H9 (cell line): ENCODE data around the gene RAMP3. TPM values are rescaled to one million over a fixed set of nuclear protein-coding genes. Genes with fewer than 3 reads are reported as not detected.
A peak's percentile ranks its signal among the peaks of the same experiment; 100 is the strongest.

Experiments
- DNase-seq: peaks from one replicate; pipeline ENCODE4 v3.0.0-alpha.2; 2017
- H2AFZ ChIP-seq: one replicate; pipeline ENCODE4 v1.6.1; 2013; ENCODE audit warnings: mild to moderate bottlenecking, low read length, control low read depth, moderate library complexity
- H2AK5ac ChIP-seq: 2 replicates; pipeline ENCODE4 v1.6.1; 2013; ENCODE audit warnings: low read length, control low read depth, mixed read lengths; ENCODE audit not compliant: insufficient read length
- H2BK120ac ChIP-seq: one replicate; pipeline ENCODE4 v1.6.1; 2013; ENCODE audit warnings: low read depth, mild to moderate bottlenecking, low read length, control low read depth, inconsistent platforms; ENCODE audit not compliant: poor library complexity, severe bottlenecking
- H2BK12ac ChIP-seq: 2 replicates; pipeline ENCODE4 v1.6.1; 2013; ENCODE audit warnings: low read length, control low read depth, mixed read lengths, low read depth; ENCODE audit not compliant: insufficient read length
- H2BK15ac ChIP-seq: 2 replicates; pipeline ENCODE4 v1.6.1; 2013; ENCODE audit warnings: low read depth, low read length, control low read depth
- H2BK20ac ChIP-seq: one replicate; pipeline ENCODE4 v1.6.1; 2013; ENCODE audit warnings: low read depth, mild to moderate bottlenecking, low read length, control low read depth, inconsistent platforms; ENCODE audit not compliant: poor library complexity, severe bottlenecking
- H2BK5ac ChIP-seq: 2 replicates; pipeline ENCODE4 v1.6.1; 2013; ENCODE audit warnings: low read length, control low read depth, mixed read lengths; ENCODE audit not compliant: insufficient read length
- H3K14ac ChIP-seq: 2 replicates; pipeline ENCODE4 v1.6.1; 2013; ENCODE audit warnings: low read length, control low read depth; ENCODE audit not compliant: insufficient read depth
- H3K18ac ChIP-seq: 2 replicates; pipeline ENCODE4 v1.6.1; 2013; ENCODE audit warnings: low read depth, mild to moderate bottlenecking, mixed read lengths, low read length, control low read depth; ENCODE audit not compliant: insufficient read length
- H3K23ac ChIP-seq: 2 replicates; pipeline ENCODE4 v1.6.1; 2013; ENCODE audit warnings: low read length, control low read depth, mixed read lengths, low read depth; ENCODE audit not compliant: insufficient read length
- H3K23me2 ChIP-seq: 2 replicates; pipeline ENCODE4 v1.6.1; 2013; ENCODE audit warnings: low read depth, mild to moderate bottlenecking, mixed read lengths, low read length, control low read depth; ENCODE audit not compliant: insufficient read length, poor library complexity, severe bottlenecking
- H3K27ac ChIP-seq: 2 replicates; pipeline ENCODE4 v1.5.1; 2013; ENCODE audit warnings: low read length, control low read depth, mixed read lengths, low read depth; ENCODE audit not compliant: insufficient read length
- H3K27me3 ChIP-seq: 2 replicates; pipeline ENCODE4 v1.6.1; 2013; ENCODE audit warnings: low read length, control low read depth, inconsistent platforms; ENCODE audit not compliant: insufficient read depth
- H3K4ac ChIP-seq: 2 replicates; pipeline ENCODE4 v1.6.1; 2013; ENCODE audit warnings: low read depth, mild to moderate bottlenecking, control low read depth, inconsistent platforms, low read length, moderate library complexity
- H3K4me1 ChIP-seq: 2 replicates; pipeline ENCODE4 v1.6.1; 2013; ENCODE audit warnings: low read length, control low read depth, inconsistent platforms; ENCODE audit not compliant: insufficient read depth
- H3K4me2 ChIP-seq: 2 replicates; pipeline ENCODE4 v1.6.1; 2013; ENCODE audit warnings: low read length, control low read depth, mixed read lengths; ENCODE audit not compliant: insufficient read length, insufficient read depth
- H3K56ac ChIP-seq: 2 replicates; pipeline ENCODE4 v1.6.1; 2013; ENCODE audit warnings: low read depth, mild to moderate bottlenecking, mixed read lengths, low read length, control low read depth; ENCODE audit not compliant: insufficient read length
- H3K79me1 ChIP-seq: 2 replicates; pipeline ENCODE4 v1.6.1; 2013; ENCODE audit warnings: low read depth, mild to moderate bottlenecking, moderate library complexity, low read length, control low read depth, inconsistent platforms; ENCODE audit not compliant: insufficient read depth, poor library complexity, severe bottlenecking
- H3K79me2 ChIP-seq: 2 replicates; pipeline ENCODE4 v1.6.1; 2013; ENCODE audit warnings: low read length, control low read depth, inconsistent platforms; ENCODE audit not compliant: insufficient read depth
- H3K9ac ChIP-seq: 2 replicates; pipeline ENCODE4 v1.6.1; 2013; ENCODE audit warnings: low read length, control low read depth, mixed read lengths; ENCODE audit not compliant: insufficient read length; ENCODE audit errors: extremely low read depth
- H3K9me3 ChIP-seq: one replicate; pipeline ENCODE4 v1.6.1; 2013; ENCODE audit warnings: low read depth, low read length, inconsistent platforms; ENCODE audit not compliant: control insufficient read depth
- H3T11ph ChIP-seq: one replicate; pipeline ENCODE4 v1.6.1; 2013; ENCODE audit warnings: mild to moderate bottlenecking, low read length, control low read depth, inconsistent platforms
- H4K20me1 ChIP-seq: one replicate; pipeline ENCODE4 v1.6.1; 2013; ENCODE audit not compliant: control insufficient read depth, insufficient read length, insufficient read depth
- H4K5ac ChIP-seq: 2 replicates; pipeline ENCODE4 v1.6.1; 2013; ENCODE audit warnings: low read depth, mild to moderate bottlenecking, mixed read lengths, low read length, control low read depth; ENCODE audit not compliant: insufficient read length
- H4K8ac ChIP-seq: replicated peaks from 2 replicates; pipeline ENCODE4 v1.6.1; 2013; ENCODE audit warnings: low read length, control low read depth, mixed read lengths, low read depth; ENCODE audit not compliant: insufficient read length
- H4K91ac ChIP-seq: 2 replicates; pipeline ENCODE4 v1.6.1; 2013; ENCODE audit warnings: low read depth, mild to moderate bottlenecking, moderate library complexity, mixed read lengths, low read length, control low read depth; ENCODE audit not compliant: insufficient read length
- H3K27ac Mint-ChIP-seq, 3 experiments: 2 replicates in 2 of 3; 3 replicates in 1 of 3; pipeline ENCODE4 v1.8.0; 2020 to 2021; ENCODE audit warnings: mixed read lengths in 3 of 3, mild to moderate bottlenecking in 1 of 3, moderate library complexity in 1 of 3
- H3K27me3 Mint-ChIP-seq: 2 replicates; pipeline ENCODE4 v1.8.0; 2021; ENCODE audit warnings: low read depth, mild to moderate bottlenecking, moderate library complexity, mixed read lengths
- H3K36me3 Mint-ChIP-seq, 3 experiments: 2 replicates in 2 of 3; 3 replicates in 1 of 3; pipeline ENCODE4 v1.8.0; 2020 to 2021; ENCODE audit warnings: low read depth in 3 of 3, mixed read lengths in 3 of 3; ENCODE audit not compliant: insufficient read depth in 1 of 3
- H3K4me1 Mint-ChIP-seq, 2 experiments: 2 replicates each; pipeline ENCODE4 v1.8.0; 2020; ENCODE audit warnings: mixed read lengths in 2 of 2
- H3K4me3 Mint-ChIP-seq, 2 experiments: 2 replicates in 1 of 2; 3 replicates in 1 of 2; pipeline ENCODE4 v1.8.0; 2020 to 2021; ENCODE audit warnings: mild to moderate bottlenecking in 2 of 2, mixed read lengths in 2 of 2, moderate library complexity in 1 of 2
- H3K9me3 Mint-ChIP-seq, 2 experiments: 2 replicates in 1 of 2; 3 replicates in 1 of 2; pipeline ENCODE4 v1.8.0; 2020; ENCODE audit warnings: mild to moderate bottlenecking in 2 of 2, mixed read lengths in 2 of 2, moderate library complexity in 1 of 2
- whole genome bisulfite sequencing: extraction: QIAGEN DNeasy Blood & Tissue Kit; methylation state at CpG from one replicate; pipeline ENCODE4 v1.1.7; 2013; ENCODE audit warnings: missing lambda C conversion rate, low lambda C conversion rate, mixed read lengths; ENCODE audit not compliant: insufficient read length; ENCODE audit errors: extremely low coverage; 5-methylcytosine and 5-hydroxymethylcytosine counted together
- total RNA-seq: library from RNA; stranded (reverse); gene quantifications from 2 replicates; pipeline ENCODE4 v1.2.1, GENCODE V29; 2021
- TF ChIP-seq, protein P1 (sequence below): fragments of 200-600 bp; sonication (generic); conservative IDR thresholded peaks from 3 replicates; pipeline ENCODE4 v1.8.0; 2021; ENCODE audit warnings: antibody characterized with exemption, mild to moderate bottlenecking

RAMP3 gene
- total RNA-seq, 1 experiment from 2014 or later = 0.63 TPM

DNA sequence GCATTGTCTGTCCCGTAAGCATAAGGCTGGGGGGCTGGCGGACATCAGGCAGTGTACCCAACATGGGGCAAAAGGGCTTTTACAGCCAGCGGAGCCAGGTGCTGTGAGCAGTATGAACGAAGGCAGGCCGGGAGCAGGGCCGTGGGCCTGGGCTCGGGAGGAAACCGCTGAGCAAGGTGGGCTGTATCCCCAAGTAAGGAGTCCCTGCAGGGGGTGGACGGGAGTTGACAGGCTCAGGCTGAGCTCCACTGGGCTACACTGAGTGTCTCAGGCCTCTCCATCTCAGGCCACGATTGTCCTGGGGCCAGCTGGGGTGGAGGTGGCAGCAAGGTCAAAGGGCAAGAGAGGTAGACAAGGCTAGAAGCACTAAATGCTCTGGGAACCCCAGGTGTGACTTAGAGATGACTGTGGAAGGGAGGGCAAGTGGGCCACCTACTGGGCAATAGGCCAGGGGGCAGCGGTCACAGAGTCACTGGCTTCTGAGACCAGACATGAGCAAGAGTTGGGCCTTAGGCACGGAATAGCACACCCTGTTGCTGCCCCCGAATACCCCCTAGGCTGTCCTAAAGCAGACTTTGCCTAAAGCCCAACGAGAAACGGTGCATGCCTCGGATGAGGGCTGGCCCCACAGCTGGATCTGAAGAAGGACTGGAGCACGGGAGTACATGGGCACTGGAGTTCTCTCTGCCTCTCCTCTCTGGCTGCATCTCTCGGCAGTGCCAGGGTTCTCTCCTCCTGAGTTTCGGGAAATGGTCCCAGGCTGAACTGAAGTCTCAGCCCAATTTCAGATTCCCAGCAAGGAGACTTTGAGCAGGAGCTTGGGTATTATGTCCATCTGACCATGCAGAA is 10.8 kb upstream of the RAMP3 start:
- Histone ChIP-seq H3K4me2 (no peak overlapping the region), H3K27ac (no peak overlapping the region), H4K8ac (no peak overlapping the region), H3T11ph (no peak overlapping the region), H3K14ac (no peak overlapping the region; the same call in 1 of the 2 replicates), H3K18ac (no peak overlapping the region), H2BK15ac (no peak overlapping the region), H3K56ac (no peak overlapping the region), H3K27me3 (no peaks in the 10 kb centered on the region), H2BK20ac (no peak overlapping the region), H4K5ac (no peak overlapping the region), H3K4me1 (peaks cover 2% of the 10 kb centered on the region; the same call in 1 of the 2 replicates), H3K9ac (no peak overlapping the region), H4K91ac (no peak overlapping the region), H2AK5ac (no peak overlapping the region), H3K23me2 (no peaks in the 10 kb centered on the region), H3K79me2 (no peaks in the 10 kb centered on the region), H2BK5ac (no peak overlapping the region), H3K9me3 (no peaks in the 10 kb centered on the region), H3K23ac (no peak overlapping the region), H4K20me1 (no peaks in the 10 kb centered on the region), H3K79me1 (no peaks in the 10 kb centered on the region), H3K4ac (no peak overlapping the region), H2BK120ac (no peak overlapping the region), H2AFZ (no peak overlapping the region), H2BK12ac (no peak overlapping the region)
- Mint-ChIP-seq H3K4me1 (peaks cover 0 to 5% of the 10 kb centered on the region in 2 experiments; a peak in 2 of 4 replicates), H3K36me3 (no peaks in the 10 kb centered on the region), H3K4me3 (no peak overlapping the region), H3K9me3 (no peaks in the 10 kb centered on the region), H3K27me3 (peaks cover 13% of the 10 kb centered on the region), H3K27ac (no peak overlapping the region)
- no CpG with 5 or more reads among the region's 19 CpGs for WGBS
- peak; percentile 31 for DNase-seq
- TF ChIP-seq, protein P1, sequence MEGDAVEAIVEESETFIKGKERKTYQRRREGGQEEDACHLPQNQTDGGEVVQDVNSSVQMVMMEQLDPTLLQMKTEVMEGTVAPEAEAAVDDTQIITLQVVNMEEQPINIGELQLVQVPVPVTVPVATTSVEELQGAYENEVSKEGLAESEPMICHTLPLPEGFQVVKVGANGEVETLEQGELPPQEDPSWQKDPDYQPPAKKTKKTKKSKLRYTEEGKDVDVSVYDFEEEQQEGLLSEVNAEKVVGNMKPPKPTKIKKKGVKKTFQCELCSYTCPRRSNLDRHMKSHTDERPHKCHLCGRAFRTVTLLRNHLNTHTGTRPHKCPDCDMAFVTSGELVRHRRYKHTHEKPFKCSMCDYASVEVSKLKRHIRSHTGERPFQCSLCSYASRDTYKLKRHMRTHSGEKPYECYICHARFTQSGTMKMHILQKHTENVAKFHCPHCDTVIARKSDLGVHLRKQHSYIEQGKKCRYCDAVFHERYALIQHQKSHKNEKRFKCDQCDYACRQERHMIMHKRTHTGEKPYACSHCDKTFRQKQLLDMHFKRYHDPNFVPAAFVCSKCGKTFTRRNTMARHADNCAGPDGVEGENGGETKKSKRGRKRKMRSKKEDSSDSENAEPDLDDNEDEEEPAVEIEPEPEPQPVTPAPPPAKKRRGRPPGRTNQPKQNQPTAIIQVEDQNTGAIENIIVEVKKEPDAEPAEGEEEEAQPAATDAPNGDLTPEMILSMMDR = 0 out of 3 replicates have a peak, but pooled peaks have one; percentile 14
